HG02678 (cell line): Measurements from ENCODE around the gene TRPC4.
"Not testable (repeated sequence)": the region's sequence is repeated elsewhere in the genome, so short reads cannot be mapped to it uniquely, and the experiment has no call there.

ENCODE experiments used
- ATAC-seq: cut with Tn5 transposase; IDR thresholded peaks from one replicate; pipeline ENCODE4 v1.9.1; 2021; ENCODE audit warnings: mild to moderate bottlenecking, moderate library complexity; ENCODE audit not compliant: unreplicated experiment

TRPC4 gene

DNA sequence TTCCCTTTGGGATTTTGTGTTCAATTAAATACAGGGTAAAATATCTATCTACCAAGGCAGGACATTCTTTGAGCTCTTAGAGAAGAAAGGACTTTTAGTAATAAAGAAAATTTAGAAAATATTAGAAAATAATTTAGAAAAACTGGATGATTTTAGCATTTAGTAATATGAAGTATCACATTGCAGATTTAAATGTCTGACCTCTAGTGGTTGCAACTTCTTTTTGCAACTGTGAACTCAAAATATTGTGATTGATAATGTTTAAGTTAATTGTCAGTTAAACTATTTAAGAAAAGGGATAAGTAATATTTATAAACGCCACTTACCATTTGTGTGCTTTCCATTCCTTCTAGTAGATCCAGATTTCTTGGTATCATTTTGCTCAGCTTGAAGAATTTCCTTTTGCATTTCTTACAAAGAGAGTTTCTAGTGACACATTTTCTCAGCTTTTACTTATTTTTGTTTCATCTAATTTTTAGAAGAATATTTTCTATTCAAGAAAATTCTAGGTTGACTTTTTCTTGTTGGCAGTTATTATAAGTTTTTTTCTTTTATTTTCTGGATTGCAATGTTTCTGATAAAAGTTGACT lies 260.7 kb downstream of the TRPC4 start:
- no peak for ATAC-seq

- ATAC-seq: no peak
Measured at GRCh38 chr13:37602733-37603381, 266.7 kb downstream of the TRPC4 start.

GRCh38 chr13:37601648-37602440 lies 267.7 kb downstream of the TRPC4 start:
- ATAC-seq: no peak

- ATAC-seq: no peak
Measured at GRCh38 chr13:37599519-37599918, 270.1 kb downstream of the TRPC4 start.

GRCh38 chr13:37598597-37598996 lies 271.0 kb downstream of the TRPC4 start, which contains the start of gene POSTN:
POSTN (minus strand) TSS chr13:37598768; CDS start chr13:37598726, 42 bp downstream.
- ATAC-seq: no peak

DNA sequence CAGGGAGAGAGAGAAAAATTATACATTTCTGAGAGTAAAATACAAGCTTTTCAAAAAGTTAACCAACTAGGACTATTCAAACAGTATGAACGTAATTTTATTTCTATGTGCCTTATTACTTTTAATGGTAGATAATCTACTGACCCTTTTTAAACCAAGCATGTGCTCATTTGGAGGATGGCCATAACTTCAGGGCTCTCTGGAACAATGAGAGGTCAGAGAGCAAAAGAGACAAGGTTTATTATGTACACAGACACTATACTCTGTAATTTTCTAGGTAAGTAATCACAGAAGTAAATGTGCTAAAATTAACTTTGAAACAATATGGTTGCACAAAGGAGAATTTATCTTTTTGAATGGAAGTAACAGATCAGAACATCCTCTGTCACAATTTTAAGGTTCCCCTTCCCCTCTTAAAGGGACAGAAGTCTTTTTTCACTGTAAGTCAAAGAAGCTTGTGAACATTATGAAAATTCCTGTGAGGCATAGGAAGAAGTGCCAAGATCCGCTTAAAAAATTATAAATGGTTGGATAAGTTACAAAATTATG lies 272.0 kb downstream of the TRPC4 start:
- ATAC-seq: no peak

- ATAC-seq: no peak
Measured at GRCh38 chr13:37596805-37597204, 272.8 kb downstream of the TRPC4 start.

- no peak for ATAC-seq
Measured at GRCh38 chr13:37595162-37595561, 274.4 kb downstream of the TRPC4 start.

DNA sequence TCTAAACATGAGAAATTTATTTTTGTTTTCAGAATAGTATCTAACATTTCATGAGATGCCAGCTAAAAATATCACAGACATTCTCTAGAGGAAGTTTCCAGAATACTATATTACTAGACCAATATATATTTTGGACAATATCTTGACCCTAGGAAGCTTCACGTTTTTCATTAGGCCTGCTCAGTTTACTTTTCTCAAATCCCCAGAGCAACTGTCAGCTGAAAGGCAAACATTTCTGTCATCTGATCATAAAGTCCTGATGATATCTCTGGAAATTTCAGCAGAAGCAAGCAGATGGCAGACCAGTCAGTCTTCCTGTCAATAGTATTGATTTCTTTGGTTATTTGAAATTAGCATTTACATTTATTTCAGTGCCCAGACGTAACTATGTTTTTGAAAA lies 275.0 kb downstream of the TRPC4 start:
- ATAC-seq: no peak

GRCh38 chr13:37589381-37589780 lies 280.2 kb downstream of the TRPC4 start:
- not testable (repeated sequence) for ATAC-seq

DNA sequence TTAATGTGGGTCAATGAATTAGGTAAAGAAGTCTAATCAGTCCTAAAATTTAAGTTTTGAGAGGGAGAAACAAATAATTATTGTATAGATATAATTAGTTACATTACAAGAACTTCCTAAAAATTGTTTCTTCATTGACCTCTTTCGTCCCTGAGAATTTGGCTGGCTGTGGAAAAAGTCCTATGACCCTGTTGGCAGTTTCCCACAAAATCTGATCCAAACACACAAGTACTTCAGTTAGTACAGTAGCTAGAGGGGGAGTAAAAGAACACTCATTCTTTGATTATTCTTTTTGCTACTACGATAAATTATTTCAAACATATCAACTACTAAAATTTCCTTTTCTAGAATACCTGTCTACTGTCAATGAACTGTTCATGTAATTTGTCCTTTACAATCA lies 282.3 kb downstream of the TRPC4 start:
- ATAC-seq: no peak
